Body of pancreas (tissue), 4 donors: ENCODE measurements around the gene LHFPL3.

Experiments used
- CTCF ChIP-seq, 7 experiments: fragments of 450-650 bp in 4 of 7; fragments of 200-600 bp in 3 of 7; sonication (generic) in 3 of 7; IDR thresholded peaks; one replicate each; pipeline ENCODE4 v1.5.1; 2016 to 2019; ENCODE audit warnings: antibody characterized with exemption in 7 of 7
- POLR2A ChIP-seq, 3 donors: fragments of 450-650 bp; IDR thresholded peaks; one replicate each; pipeline ENCODE4 v1.6.1; 2016; ENCODE audit warnings: antibody characterized with exemption in 3 of 3, mild to moderate bottlenecking in 2 of 3

DNA sequence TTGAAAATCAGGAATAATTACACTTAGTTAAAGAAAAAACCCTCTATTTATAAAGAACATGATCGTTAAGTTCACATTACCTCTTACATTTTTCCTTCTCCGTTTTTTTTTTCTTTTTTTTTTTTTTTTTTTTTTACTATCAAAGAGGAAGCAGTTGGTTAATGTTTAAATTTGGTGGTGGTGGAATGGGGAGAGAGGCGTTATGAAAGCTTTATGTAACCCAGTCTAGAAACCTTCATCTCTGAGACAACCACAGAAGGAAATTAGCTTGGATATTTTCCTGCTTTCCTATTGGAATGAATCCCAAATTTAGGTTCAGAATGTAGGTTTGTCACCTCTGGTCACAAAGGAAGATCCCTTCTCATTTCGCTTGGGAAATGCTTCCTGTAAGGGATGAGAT lies 31.5 kb upstream of the LHFPL3 start:
- no peak for TF ChIP-seq POLR2A (IDR thresholded peaks at IDR 0.05)
- no peak for TF ChIP-seq CTCF (IDR thresholded peaks at IDR 0.05)
